Measurements from ENCODE around the gene POLD2.

POLD2 gene

GRCh38 chr7:44147026-44147991 lies 24.0 kb upstream of the POLD2 start:
- peaks cover 7% of the 10 kb centered on the region for H3K4me1 Mint-ChIP-seq
- no peaks in the 10 kb centered on the region for H3K9me3 Mint-ChIP-seq
- no peaks in the 10 kb centered on the region for H3K36me3 Mint-ChIP-seq (ENCODE audit: low read depth)
- H3K27me3 Mint-ChIP-seq: peaks cover 4% of the 10 kb centered on the region
- ATAC-seq (no peak), DNase-seq (no peak)
- no peak overlapping the region for H3K4me3 Mint-ChIP-seq
- no peak overlapping the region for H3K27ac Mint-ChIP-seq

- ATAC-seq: peak; percentile 41
- Mint-ChIP-seq H3K27ac (no peak overlapping the region), H3K27me3 (peaks cover 4% of the 10 kb centered on the region), H3K36me3 (ENCODE audit: low read depth) (no peaks in the 10 kb centered on the region), H3K9me3 (no peaks in the 10 kb centered on the region), H3K4me3 (peak overlapping the region; percentile 62), H3K4me1 (peaks cover 7% of the 10 kb centered on the region)
- peak; percentile 65 for DNase-seq
Observed at GRCh38 chr7:44145969-44146911, 22.9 kb upstream of the POLD2 start.

- Mint-ChIP-seq H3K27ac (no peak overlapping the region), H3K4me3 (peak overlapping the region; percentile 62), H3K36me3 (ENCODE audit: low read depth) (no peaks in the 10 kb centered on the region), H3K27me3 (peaks cover 4% of the 10 kb centered on the region), H3K9me3 (no peaks in the 10 kb centered on the region), H3K4me1 (peaks cover 7% of the 10 kb centered on the region)
- ATAC-seq (peak; percentile 64), DNase-seq (peak; percentile 59)
Observed at GRCh38 chr7:44145479-44145968, 22.2 kb upstream of the POLD2 start.

GRCh38 chr7:44144968-44145478 lies 21.7 kb upstream of the POLD2 start:
- H3K4me3 Mint-ChIP-seq: no peak overlapping the region
- peaks cover 7% of the 10 kb centered on the region for H3K4me1 Mint-ChIP-seq
- ATAC-seq (no peak), DNase-seq (no peak)
- H3K27ac Mint-ChIP-seq: no peak overlapping the region
- H3K27me3 Mint-ChIP-seq: peaks cover 4% of the 10 kb centered on the region
- no peaks in the 10 kb centered on the region for H3K9me3 Mint-ChIP-seq
- no peaks in the 10 kb centered on the region for H3K36me3 Mint-ChIP-seq (ENCODE audit: low read depth)

- ATAC-seq: no peak
- peaks cover 4% of the 10 kb centered on the region for H3K27me3 Mint-ChIP-seq
- no peak overlapping the region for H3K4me3 Mint-ChIP-seq
Observed at GRCh38 chr7:44144426-44144967, 21.1 kb upstream of the POLD2 start.

GRCh38 chr7:44143646-44144250 lies 20.4 kb upstream of the POLD2 start:
- H3K4me3 Mint-ChIP-seq: no peak overlapping the region
- ATAC-seq: no peak
- no peak overlapping the region for H3K27ac Mint-ChIP-seq
- H3K36me3 Mint-ChIP-seq (ENCODE audit: low read depth): no peaks in the 10 kb centered on the region
- peaks cover 4% of the 10 kb centered on the region for H3K27me3 Mint-ChIP-seq
- H3K4me1 Mint-ChIP-seq: peaks cover 7% of the 10 kb centered on the region
- no peak for DNase-seq
- H3K9me3 Mint-ChIP-seq: no peaks in the 10 kb centered on the region

More at GRCh38 chr7:44144426-44144967, 21.1 kb upstream of the POLD2 start:
- Mint-ChIP-seq H3K9me3 (no peaks in the 10 kb centered on the region), H3K4me1 (peaks cover 7% of the 10 kb centered on the region), H3K27ac (no peak overlapping the region), H3K36me3 (ENCODE audit: low read depth) (no peaks in the 10 kb centered on the region)
- DNase-seq: no peak

GRCh38 chr7:44142028-44142427 lies 18.7 kb upstream of the POLD2 start:
- H3K9me3 Mint-ChIP-seq: no peaks in the 10 kb centered on the region

GRCh38 chr7:44141221-44141850 lies 18.0 kb upstream of the POLD2 start, which contains the start of gene MYL7:
Gene MYL7, minus strand, starts transcription at chr7:44141332. Its CDS starts 27 bp downstream, at chr7:44141305.
- Mint-ChIP-seq H3K4me1 (peaks cover 7% of the 10 kb centered on the region), H3K9me3 (no peaks in the 10 kb centered on the region), H3K36me3 (ENCODE audit: low read depth) (no peaks in the 10 kb centered on the region), H3K27ac (no peak within 1 kb of the TSS), H3K27me3 (peaks cover 4% of the 10 kb centered on the region), H3K4me3 (no peak within 1 kb of the TSS)
- DNase-seq: no peak
- no peak for ATAC-seq

More at GRCh38 chr7:44142028-44142427, 18.7 kb upstream of the POLD2 start:
- no peak for ATAC-seq
- peaks cover 7% of the 10 kb centered on the region for H3K4me1 Mint-ChIP-seq
- DNase-seq: no peak
- H3K4me3 Mint-ChIP-seq: no peak overlapping the region
- H3K27ac Mint-ChIP-seq: no peak overlapping the region
- H3K36me3 Mint-ChIP-seq (ENCODE audit: low read depth): no peaks in the 10 kb centered on the region
- peaks cover 4% of the 10 kb centered on the region for H3K27me3 Mint-ChIP-seq

GRCh38 chr7:44140341-44140740 lies 17.0 kb upstream of the POLD2 start:
- ATAC-seq (no peak), DNase-seq (no peak)
- no peaks in the 10 kb centered on the region for H3K36me3 Mint-ChIP-seq (ENCODE audit: low read depth)
- no peak overlapping the region for H3K27ac Mint-ChIP-seq
- H3K4me3 Mint-ChIP-seq: no peak overlapping the region
- peaks cover 3% of the 10 kb centered on the region for H3K4me1 Mint-ChIP-seq
- H3K9me3 Mint-ChIP-seq: no peaks in the 10 kb centered on the region
- peaks cover 4% of the 10 kb centered on the region for H3K27me3 Mint-ChIP-seq

- Mint-ChIP-seq H3K4me1 (no peaks in the 10 kb centered on the region), H3K27me3 (no peaks in the 10 kb centered on the region), H3K27ac (no peak overlapping the region), H3K9me3 (no peaks in the 10 kb centered on the region), H3K4me3 (no peak overlapping the region), H3K36me3 (ENCODE audit: low read depth) (no peaks in the 10 kb centered on the region)
- ATAC-seq (no peak), DNase-seq (no peak)
Observed at GRCh38 chr7:44139311-44140010, 16.1 kb upstream of the POLD2 start.

- no peaks in the 10 kb centered on the region for H3K27me3 Mint-ChIP-seq
- H3K4me1 Mint-ChIP-seq: no peaks in the 10 kb centered on the region
- H3K9me3 Mint-ChIP-seq: no peaks in the 10 kb centered on the region
- no peak overlapping the region for H3K4me3 Mint-ChIP-seq
- ATAC-seq (no peak), DNase-seq (no peak)
- no peak overlapping the region for H3K27ac Mint-ChIP-seq
- no peaks in the 10 kb centered on the region for H3K36me3 Mint-ChIP-seq (ENCODE audit: low read depth)
Observed at GRCh38 chr7:44138698-44139097, 15.3 kb upstream of the POLD2 start.

GRCh38 chr7:44136731-44137130 lies 13.4 kb upstream of the POLD2 start:
- no peak for ATAC-seq
- no peaks in the 10 kb centered on the region for H3K36me3 Mint-ChIP-seq (ENCODE audit: low read depth)
- no peak for DNase-seq
- H3K4me3 Mint-ChIP-seq: no peak overlapping the region
- no peaks in the 10 kb centered on the region for H3K4me1 Mint-ChIP-seq
- H3K27ac Mint-ChIP-seq: no peak overlapping the region
- H3K27me3 Mint-ChIP-seq: no peaks in the 10 kb centered on the region
- no peaks in the 10 kb centered on the region for H3K9me3 Mint-ChIP-seq
